ENCODE measurements around the gene UGT2B7.

UGT2B7 gene

GRCh38 chr4:69154021-69154420, 57.7 kb downstream of the UGT2B7 start:
- no peak for DNase-seq
- H3K9me3 Mint-ChIP-seq, result no peaks in the 10 kb centered on the region
- H3K27me3 Mint-ChIP-seq (ENCODE audit: low read depth, poor library complexity), result no peaks in the 10 kb centered on the region
- no peak overlapping the region for H3K4me3 Mint-ChIP-seq
- TF ChIP-seq CTCF (IDR thresholded peaks at IDR 0.05), result no peak
- H3K27ac Mint-ChIP-seq, result no peak overlapping the region
- H3K36me3 Mint-ChIP-seq (ENCODE audit: low read depth), result no peaks in the 10 kb centered on the region
- H3K4me1 Mint-ChIP-seq, result no peaks in the 10 kb centered on the region

GRCh38 chr4:69156913-69157312, 60.6 kb downstream of the UGT2B7 start:
- H3K4me1 Mint-ChIP-seq, result no peaks in the 10 kb centered on the region
- no peak overlapping the region for H3K4me3 Mint-ChIP-seq
- peak; percentile 29 for TF ChIP-seq CTCF (IDR thresholded peaks at IDR 0.05)

More at GRCh38 chr4:69156913-69157312, 60.6 kb downstream of the UGT2B7 start:
- Mint-ChIP-seq H3K27ac (no peak overlapping the region), H3K9me3 (no peaks in the 10 kb centered on the region), H3K27me3 (ENCODE audit: low read depth, poor library complexity) (no peaks in the 10 kb centered on the region), H3K36me3 (ENCODE audit: low read depth) (no peaks in the 10 kb centered on the region)
- DNase-seq, result peak; percentile 7

All from nephron progenitor cell (in vitro differentiated cells).